ENCODE measurements around the gene BTG4.

DNA sequence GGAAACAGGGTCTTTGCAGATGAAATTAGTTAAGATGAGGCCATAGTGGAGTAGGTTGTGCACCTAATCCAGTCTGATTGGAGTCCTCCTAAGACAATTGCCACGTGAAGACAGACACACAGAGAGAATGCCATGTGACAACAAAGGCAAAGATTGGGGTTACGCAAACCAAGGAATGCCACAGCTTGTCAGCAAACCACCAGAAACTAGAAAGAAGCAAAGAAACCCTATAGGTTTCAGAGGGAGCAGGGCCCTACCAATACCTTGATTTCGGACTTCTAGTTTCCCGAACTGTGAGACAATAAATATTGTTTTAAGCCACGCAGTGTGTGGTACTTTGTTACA is 20.2 kb upstream of the BTG4 start:
- TF ChIP-seq, protein P1, sequence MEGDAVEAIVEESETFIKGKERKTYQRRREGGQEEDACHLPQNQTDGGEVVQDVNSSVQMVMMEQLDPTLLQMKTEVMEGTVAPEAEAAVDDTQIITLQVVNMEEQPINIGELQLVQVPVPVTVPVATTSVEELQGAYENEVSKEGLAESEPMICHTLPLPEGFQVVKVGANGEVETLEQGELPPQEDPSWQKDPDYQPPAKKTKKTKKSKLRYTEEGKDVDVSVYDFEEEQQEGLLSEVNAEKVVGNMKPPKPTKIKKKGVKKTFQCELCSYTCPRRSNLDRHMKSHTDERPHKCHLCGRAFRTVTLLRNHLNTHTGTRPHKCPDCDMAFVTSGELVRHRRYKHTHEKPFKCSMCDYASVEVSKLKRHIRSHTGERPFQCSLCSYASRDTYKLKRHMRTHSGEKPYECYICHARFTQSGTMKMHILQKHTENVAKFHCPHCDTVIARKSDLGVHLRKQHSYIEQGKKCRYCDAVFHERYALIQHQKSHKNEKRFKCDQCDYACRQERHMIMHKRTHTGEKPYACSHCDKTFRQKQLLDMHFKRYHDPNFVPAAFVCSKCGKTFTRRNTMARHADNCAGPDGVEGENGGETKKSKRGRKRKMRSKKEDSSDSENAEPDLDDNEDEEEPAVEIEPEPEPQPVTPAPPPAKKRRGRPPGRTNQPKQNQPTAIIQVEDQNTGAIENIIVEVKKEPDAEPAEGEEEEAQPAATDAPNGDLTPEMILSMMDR (IDR thresholded peaks at IDR 0.05) = no peak
- TF ChIP-seq POLR2A (IDR thresholded peaks at IDR 0.05) (no peak), EP300 (IDR thresholded peaks at IDR 0.05) (no peak)
